Stimulated activated CD8-positive, alpha-beta memory T cell treated with anti-CD3 and anti-CD28 coated beads, Interleukin-12 subunit alpha, Interleukin-12 subunit beta, amount 100 ng/mL, for 1 hour (primary cell): ENCODE data around the gene RERE.
"Not testable (repeated sequence)": the region's sequence is repeated elsewhere in the genome, so short reads cannot be mapped to it uniquely, and the experiment has no call there.

Experiments used
- DNase-seq: peaks from one replicate; pipeline ENCODE4 v3.0.0-alpha.2; 2020; ENCODE audit warnings: low read depth

Gene RERE

DNA sequence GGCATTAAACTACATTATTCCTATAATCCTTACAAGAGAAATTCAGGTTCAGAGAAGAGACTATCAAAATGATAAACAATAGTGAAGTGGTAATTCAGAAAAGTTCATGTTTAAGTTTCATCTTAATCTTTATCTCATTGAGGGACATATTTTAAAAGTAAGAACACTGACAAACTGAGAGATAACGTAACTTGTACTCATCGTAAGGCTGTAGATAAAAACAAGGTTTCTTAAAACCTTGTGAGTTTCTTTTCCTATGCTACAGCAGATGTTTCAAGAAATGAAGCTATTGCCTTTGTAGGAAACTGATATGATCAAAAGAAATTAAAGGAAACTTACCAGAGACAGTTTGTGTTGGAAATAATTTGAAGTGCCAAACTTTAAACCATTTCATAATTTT is 65.0 kb downstream of the RERE start:
- DNase-seq: no peak

DNA sequence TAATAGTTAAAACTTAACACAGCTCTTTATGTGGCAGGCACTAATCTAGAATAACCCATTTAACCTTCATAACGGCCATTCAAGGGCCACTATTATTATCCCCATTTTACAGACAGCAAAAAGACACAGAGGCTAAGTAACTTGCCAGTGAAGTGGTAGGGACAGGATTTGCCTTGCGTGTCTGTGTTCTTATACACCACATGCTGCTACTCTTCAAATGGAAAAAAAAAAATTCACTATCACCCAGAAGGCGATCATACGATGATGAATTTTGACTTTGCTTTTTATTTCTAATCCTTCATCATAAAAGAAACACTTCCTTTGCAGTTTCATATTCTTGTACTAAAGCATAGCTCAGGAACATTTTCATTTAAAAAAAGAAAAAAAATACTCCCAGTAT is 65.5 kb downstream of the RERE start:
- no peak for DNase-seq

DNA sequence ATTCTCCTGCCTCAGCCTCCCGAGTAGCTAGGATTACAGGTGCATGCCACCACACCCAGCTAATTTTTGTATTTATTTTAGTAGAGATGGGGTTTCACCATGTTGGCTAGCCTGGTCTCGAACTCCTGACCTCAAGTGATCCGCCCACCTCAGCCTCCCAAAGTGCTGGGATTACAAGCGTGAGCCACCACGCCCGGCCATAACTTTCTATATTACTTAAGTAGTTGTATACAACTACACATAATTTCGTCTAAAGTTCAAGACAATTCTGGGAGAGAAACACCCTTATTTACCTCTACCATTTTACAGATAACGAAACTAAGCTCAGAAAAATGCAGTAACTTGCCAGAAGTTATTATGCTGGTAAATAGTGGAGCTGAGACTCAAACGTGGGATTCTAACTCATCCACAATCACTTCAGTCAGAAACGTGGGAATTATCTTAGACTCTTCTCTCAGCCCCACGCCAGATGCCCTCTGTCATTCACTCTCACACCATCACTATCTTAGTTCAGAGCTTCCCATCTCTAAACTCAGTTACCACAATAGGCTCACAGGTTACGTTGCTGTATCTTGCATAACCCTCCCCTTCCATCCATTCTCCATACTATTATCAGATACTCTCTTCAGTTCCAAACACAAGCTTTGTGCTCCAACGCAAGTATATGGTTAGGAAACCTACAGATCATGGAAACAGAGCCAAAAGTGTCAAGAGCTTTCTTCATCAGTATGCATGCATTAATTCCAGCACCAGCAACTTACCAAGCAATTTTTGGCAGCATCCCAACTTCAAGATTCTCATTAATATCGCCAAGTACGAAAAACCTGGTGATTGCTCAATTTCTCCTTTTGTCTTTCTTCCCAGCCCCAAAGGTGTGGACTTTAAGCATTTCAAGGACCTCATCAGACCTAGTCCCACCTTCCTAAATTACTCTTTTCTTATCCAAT is 69.3 kb downstream of the RERE start:
- DNase-seq: no peak

DNA sequence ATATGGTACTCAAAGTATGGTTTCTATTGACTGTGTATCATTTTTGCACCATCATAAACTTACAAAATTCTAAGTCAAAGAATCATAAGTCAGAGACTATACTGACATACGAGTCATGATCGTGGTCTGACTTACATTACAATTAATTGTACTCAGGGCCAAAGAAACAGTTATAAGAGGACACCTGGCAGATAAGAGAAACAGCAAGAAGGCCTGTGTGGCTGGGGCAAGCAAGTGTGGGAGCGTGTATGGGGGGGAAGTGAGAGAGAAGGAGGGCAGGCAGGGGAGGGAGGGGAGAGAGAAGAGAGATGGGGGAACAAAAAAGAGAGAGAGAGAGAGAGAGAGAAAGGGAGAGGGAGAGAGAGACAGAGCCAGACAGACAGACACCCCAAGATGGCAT is 70.9 kb downstream of the RERE start:
- DNase-seq: no peak

DNA sequence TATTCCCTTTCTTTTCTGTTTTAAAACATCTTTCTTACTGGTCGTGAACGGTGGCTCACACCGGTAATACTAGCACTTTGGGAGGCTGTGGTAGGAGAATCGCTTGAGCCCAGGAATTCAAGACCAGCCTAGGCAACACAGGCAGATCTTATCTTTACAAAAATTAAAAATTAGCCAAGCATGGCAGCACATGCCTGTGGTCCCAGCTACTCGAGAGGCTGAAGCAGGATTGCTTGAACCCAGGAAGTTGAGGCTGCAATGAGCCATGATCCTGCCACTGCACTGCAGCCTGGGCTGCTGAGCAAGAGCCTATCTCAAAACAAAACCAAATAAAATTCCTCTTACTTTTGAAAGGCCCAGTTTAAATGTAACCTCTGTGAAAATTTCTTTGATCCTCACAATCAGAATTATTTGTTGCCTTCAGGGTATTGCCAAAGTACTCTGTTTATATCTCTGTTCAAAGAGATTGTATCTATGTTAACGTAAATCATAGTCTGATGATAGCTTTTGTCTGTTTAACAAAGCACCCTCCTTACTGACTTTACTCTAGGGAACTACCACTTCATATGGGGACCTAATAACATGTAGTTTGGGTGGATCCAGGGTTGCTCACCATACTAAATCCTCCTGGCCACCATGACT is 71.6 kb downstream of the RERE start:
- no peak for DNase-seq

DNA sequence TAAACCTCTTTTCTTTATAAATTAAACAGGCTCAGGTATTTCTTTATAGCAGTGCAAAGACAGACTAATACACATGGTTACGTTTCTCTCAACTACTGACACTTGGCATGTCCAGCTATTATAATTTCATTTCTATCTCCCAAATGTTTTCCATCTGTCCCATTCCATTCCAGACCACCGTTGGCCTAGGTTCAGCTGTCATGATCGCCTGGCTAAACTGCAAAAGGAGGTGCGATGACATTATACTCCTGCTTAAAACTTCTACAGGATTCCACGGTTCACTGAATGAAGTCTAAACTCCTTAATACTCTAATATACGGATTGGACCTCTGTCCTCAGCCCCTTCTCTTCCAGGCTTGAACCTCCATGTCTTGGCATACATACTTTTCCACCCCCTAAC is 72.1 kb downstream of the RERE start:
- DNase-seq: no peak

DNA sequence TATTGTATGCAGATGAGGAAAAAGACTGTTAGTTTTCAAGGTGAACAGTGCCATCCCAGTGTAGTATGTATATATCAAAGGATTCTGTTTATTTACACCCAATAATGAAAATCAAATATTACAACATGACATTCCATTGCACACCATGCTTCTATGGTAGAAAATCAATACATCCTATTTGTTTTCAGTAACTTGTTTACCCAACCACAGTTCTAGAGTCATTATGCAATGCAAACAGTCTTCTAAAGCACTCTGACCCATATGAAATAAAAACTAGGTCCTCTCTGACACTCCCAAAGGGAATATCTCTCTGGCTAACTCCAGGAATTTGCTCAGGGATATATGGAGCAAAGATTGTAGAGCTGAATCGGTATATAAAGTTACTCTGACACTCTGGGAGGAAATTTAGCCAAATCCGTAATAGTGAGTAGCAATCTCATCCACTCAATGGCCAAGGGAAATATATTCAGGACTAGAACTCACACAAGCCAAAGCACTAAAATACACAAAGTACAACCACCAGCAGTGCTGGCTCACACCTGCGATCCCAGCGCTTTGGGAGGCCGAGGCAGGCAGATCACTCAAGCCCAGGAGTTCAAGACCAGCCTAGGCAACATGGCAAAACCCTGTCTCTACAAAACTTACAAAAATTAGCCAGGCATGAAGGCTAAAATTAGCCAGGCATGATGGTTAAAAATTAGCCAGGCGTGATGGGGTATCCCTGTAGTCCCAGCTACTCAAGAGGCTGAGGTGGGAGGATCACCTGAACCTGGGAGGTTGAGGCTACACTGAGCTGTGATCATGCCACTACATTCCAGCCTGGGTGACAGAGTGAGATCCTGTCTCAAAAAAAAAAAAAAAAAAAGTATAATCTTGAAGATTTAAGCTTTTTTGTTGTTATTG is 75.2 kb downstream of the RERE start:
- DNase-seq: no peak

DNA sequence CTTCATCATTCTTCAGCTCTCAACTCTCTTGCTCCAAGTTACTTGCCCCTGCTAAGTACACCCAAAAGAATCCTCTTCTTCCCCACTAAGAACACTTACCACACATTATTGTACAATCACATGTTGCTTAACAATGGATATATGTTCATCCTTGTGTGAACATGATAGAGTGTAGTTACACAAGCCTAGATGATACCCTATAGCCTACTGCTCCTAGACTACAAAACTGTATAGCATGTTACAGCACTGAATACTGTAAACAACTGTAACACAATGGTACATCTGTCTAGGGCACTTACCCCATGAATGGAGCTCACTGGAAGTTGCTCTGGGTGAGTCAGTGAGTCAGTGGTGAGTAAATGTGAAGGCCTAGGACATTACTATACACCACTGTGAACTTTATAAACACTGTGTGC is 77.4 kb downstream of the RERE start:
- no peak for DNase-seq

DNA sequence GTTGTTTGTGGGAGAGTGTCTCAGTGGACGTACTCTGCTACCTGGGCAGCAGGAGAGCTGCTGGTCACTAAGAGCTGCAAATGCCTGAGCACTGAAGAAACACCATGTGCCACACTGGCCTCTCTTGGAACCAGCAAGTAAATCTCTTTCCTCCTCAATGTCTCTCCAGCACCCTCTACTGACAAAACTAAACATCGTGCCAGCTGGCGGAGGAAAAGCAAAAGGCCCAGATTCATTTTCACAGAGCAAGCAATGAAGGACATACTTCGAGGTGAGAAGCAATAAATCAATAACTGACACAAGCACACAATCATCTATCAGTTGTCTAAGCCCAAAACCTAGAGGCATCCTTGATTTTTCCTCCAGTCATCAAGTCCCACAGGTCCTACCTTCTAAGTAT is 78.1 kb downstream of the RERE start:
- no peak for DNase-seq

DNA sequence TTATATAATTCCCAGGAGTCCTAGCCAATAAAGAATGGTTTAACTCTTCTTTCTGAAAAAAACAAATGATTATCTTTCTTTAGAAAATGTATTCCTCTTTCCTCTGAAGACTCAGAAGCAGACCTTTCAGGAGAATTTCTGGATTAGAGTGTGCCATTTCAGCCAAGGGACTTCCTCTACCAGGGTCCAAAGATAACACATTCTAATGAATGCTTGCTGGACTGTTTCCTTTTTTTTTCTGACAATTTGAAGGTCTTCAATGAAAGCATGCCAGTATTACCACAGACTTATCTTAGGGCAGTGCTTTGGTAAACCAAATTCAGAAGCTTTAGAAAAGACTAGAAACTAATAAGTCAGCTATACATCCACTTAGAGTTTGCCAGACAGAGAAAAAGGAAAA is 80.5 kb downstream of the RERE start:
- DNase-seq: no peak

DNA sequence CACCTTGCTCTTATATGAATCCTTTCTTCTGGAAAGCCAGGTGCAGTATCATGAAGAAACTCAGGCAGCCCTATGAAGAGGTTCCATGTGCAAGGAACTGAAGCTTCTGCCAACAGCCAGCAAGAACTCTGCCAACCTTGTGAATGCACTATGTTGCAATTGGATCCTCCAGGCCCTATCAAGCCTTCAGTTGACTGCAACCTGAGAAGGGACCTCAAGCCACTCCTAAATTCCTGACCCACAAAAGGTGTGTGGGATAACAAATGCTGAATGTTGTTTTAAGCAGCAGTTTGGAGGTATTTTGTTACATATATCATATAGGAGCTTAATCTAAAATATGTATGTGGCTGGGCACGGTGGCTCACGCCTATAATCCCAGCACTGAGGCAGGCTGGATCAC is 84.0 kb downstream of the RERE start:
- DNase-seq: no peak

DNA sequence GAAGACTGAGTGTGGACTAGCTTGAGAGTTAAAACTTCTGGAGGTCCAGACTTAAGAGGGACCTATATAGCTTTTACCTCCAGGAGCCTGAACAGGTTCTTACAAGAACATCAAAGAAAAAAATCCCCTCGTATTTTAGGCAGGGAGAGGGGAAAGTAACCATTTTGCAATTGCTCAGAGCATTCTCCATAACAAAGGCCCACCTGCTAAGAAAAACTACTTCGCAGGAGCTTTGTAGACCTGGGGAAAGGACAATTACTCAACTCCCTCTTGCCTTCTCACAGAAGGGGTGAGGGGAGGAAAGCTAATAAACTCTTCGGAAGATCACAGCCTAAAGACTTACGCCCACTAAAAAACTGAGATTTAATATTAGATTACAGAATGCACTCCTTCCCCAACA is 86.3 kb downstream of the RERE start:
- no peak for DNase-seq

DNA sequence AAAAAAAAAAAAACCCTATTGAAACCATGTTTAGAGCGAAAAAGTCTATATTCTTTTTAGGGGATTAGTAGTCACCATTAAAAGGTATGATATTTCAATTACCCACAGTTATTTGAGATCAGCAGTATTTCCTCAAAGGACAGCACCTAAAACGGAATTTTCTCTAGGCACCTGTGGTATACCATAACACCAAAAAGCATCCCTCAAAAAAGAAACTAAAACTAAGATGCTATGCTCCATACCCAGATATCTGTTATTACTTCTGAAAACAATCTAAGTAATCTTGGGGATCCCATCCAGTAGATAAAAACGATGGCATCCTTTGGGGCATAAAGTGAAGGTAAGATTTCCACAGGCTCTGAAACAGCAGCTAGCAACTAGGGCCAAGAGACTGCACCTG is 89.0 kb downstream of the RERE start:
- DNase-seq: no peak

DNA sequence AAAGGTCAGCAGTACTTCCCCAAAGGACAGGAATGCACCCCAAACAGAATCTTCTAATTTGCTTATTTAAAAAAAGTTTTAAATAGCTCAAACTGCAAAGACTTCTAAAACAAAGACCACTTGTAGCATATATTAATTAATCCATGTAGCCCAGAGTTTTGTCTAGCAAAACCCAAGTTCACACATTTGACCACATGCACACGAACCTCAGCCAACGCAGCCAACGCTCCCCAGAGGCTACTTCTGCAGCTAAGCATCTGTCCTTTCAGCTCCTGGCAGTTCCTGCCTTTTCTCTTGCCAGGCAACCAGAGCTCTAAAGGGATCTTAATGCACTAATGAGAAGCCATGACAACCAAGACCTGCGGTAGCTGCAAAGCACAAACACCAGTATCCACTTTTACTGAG is 89.6 kb downstream of the RERE start:
- DNase-seq: no peak

DNA sequence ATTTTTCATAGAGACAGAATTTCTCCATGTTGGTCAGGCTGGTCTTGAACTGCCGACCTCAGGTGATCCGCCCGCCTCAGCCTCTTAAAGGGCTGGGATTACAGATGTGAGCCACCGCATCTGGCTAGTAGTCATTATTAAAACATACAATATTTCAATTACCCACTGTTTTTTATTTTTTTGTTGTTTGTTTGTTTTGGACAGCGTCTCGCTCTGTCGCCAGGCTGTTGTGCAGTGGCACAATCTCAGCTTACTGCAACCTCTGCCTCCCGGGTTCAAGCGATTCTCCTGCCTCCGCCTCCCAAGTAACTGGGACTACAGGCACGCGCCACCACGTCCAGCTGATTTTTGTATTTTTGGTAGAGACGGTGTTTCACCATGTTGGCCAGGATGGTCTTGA is 90.1 kb downstream of the RERE start:
- not testable (repeated sequence) for DNase-seq

DNA sequence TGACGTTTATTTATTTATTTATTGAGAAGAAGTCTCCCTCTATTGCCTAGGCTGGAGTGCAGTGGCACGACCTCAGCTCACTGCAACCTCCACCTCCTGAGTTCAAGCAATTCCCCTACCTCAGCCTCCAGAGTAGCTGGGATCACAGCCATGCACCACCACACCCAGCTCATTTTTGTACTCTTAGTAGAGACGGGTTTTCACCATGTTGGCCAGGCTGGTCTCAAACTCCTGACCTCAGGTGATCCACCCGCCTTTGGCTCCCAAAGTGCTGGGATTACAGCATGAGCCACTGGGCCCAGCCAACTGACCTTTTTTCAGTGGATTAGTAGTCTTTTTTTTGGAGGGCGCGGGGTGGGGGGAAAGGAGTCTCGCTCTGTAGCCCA is 90.6 kb downstream of the RERE start:
- not testable (repeated sequence) for DNase-seq

DNA sequence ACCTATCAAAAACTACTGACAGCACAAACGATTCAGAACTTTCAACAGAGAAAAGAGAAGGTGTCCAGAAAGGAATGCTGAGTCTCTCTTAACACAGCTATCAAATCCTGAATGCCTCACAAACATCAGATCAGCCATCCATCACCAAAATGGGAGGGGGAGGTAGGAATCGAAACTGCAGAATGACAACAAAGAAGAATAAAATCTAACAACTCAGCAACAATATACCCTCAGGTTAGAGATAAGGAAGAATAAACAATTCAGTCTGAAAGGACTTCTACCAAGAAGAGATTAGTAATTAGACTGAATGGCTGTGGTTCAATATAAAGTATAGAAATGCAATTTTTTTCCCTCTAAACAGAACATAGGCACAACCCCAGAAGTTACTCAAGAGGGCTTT is 94.4 kb downstream of the RERE start:
- DNase-seq: no peak

DNA sequence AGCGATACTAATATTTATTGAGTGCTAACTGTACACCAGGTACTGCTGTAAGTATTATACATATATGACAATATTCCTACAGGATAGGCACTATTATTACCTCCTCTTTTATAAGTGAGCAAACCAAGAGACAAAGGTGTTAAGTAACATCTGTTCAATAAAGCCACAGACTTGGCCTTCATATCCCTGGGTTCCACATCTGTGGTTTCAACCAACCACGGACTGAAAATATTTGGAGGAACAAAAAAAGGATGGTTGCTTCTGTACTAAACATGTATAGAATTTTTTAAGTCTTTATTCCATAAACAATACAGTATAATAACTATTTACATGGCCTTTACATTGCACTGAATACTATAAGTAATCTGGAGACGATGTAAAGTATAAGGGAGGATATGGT is 95.1 kb downstream of the RERE start:
- DNase-seq: no peak

DNA sequence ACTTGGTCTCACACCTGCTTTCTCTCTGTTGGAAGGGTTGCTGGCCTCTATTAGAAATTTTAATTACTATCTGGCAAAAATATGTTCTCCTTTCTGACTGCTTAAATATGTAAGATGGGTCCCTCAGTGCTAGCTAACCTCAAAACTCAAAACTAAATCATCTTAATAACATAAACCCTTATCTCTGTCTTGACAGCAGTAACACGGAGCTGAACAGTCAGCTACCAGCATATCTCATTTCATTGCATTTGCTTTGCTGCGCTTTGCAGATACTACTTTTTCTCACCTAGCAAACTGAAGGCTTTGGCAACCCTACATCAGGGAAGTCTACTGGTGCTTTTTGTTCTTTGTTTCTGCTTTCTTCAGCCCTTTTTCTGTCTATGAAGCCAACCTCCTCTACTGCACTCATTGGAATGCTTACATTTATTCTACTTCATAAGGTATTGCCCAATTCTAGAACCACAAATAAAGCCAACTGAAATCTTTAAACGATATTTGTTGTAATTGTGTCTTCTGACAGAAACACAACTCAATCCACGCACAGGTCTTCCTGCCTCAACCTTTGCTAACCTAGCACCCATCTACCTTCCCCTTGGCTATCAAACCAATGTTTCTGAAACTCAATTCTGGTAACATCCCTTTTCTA is 95.6 kb downstream of the RERE start:
- no peak for DNase-seq

DNA sequence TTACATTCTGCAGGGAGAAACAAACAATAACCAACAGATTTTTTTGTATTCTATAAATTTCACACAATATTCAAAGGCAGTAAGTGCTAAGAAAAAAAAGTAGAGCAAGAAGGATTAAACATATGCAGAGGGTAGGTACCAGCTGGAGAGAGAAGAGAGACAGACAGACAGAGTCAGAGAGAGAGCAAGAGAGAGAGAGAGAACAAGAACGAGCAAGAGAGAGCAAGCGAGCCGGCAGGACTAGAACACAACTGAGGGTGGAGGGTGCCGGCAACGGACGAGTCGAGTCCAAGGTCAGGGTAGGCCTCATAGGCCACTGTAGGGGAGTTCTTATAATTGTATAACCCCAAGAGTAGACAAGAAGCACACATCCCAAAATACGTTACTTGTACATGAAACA is 97.1 kb downstream of the RERE start:
- no peak for DNase-seq

DNA sequence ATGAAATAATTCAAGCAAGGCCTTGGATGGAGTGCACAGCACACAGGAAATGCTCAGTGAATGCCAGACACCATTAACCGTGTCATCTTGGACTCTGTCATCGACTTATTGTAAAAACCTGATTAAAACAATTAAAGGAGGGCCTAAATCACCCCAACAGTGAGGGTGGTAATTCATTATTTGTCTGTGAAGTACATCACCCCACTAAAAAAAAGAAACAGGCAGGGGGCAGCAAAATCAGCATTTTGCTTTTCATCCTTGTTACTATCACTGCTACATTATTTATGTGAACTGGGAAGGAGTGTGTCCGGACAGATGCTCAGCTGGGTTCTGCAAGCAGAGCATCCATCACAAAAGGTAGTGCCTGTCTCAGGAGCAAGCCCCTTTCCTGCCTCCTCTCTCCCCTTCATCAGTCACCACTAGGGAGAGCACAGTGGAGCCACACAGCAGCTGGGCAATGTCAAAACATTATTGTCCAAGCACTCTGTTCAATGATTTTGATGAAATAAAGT is 98.5 kb downstream of the RERE start:
- no peak for DNase-seq

DNA sequence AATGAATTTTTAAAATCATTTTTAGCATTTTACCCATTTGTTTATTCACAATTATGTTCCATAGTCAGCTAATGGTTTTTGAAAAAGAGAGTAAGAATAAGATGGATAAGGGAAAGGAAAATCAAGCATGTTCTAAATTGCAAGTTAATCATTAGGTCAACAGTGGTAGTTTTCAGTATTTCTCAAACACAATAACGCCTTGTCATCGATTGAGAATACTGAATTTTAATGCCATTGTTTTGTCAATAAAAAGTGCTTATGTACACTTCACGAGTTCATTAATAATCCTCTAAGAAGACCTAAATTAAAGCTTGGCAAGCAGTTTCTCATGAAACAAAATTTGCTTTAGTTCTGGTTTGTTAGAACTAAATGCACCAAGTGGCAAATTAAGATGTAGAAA is 100.3 kb downstream of the RERE start:
- DNase-seq: no peak
